GM12891 (cell line): ENCODE data around the gene BCAT1.

Experiments used
- POLR2A ChIP-seq: IDR thresholded peaks from 2 replicates; pipeline ENCODE4 v1.6.1; 2011; ENCODE audit warnings: low read depth, low read length, control low read depth
- TAF1 ChIP-seq: IDR thresholded peaks from 2 replicates; pipeline ENCODE4 v1.6.1; 2011; ENCODE audit warnings: low read depth, low read length, control low read depth

GRCh38 chr12:24860546-24860945 is 88.4 kb downstream of the BCAT1 start:
- no peak for TF ChIP-seq POLR2A
- no peak for TF ChIP-seq TAF1
